Measurements from ENCODE around the gene TEX19.

DNA sequence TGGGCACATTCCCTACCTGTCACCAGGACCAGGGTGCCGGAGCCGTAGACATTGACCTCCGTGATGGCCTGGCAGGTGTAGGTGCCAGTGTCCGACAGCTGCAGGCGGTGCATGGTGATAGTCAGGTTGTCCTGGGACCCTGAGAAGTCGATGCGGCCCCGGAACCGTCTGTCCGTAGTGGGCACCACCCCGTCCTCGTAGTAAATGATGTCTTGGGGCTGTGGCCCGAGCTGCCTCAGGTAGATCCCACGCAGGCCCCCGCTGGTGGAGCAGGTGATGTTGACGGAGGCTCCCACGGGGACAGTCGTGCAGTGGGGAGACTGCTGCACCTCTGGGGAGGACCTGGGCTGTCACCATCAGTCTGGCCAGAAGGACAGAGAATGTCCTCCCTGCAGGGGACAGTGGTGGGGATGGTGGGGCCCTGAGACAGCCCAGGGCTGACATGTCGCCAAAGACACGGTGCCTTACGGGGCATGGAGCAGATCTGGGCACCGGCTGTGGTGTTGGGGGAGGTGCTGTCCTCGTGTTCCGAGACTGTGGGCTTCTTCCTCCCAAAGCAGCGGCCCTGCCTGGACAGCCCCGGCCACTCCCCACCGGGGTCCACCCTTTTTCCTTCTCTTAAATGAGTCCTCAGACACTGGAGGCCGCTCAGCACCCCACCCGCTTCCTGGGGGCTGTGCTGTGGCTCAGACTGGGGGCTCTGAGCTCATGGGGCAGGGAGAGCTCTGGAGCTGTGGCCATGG is 42.2 kb upstream of the TEX19 start:
- TF ChIP-seq SNAI2 (CRISPR knock-in tag; IDR thresholded peaks at IDR 0.05) (no peak), ESRRG (CRISPR knock-in tag; IDR thresholded peaks at IDR 0.05) (no peak), RARB (CRISPR knock-in tag; IDR thresholded peaks at IDR 0.05) (no peak), GLIS3 (CRISPR knock-in tag; IDR thresholded peaks at IDR 0.05) (no peak), ZNF8 (CRISPR knock-in tag; IDR thresholded peaks at IDR 0.05) (no peak), ZNF70 (CRISPR knock-in tag; IDR thresholded peaks at IDR 0.05) (no peak), ZFP30 (CRISPR knock-in tag; IDR thresholded peaks at IDR 0.05) (no peak), OSR1 (CRISPR knock-in tag; IDR thresholded peaks at IDR 0.05) (no peak), TOX (CRISPR knock-in tag; IDR thresholded peaks at IDR 0.05; ENCODE audit: borderline replicate concordance) (no peak)
- TF ChIP-seq, protein P1, sequence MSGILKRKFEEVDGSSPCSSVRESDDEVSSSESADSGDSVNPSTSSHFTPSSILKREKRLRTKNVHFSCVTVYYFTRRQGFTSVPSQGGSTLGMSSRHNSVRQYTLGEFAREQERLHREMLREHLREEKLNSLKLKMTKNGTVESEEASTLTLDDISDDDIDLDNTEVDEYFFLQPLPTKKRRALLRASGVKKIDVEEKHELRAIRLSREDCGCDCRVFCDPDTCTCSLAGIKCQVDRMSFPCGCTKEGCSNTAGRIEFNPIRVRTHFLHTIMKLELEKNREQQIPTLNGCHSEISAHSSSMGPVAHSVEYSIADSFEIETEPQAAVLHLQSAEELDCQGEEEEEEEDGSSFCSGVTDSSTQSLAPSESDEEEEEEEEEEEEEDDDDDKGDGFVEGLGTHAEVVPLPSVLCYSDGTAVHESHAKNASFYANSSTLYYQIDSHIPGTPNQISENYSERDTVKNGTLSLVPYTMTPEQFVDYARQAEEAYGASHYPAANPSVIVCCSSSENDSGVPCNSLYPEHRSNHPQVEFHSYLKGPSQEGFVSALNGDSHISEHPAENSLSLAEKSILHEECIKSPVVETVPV (CRISPR knock-in tag; IDR thresholded peaks at IDR 0.05): no peak

All from SK-N-SH treated with all-trans-retinoic acid at 6 μM for 48 hours (cell line).